Dermis microvascular lymphatic vessel endothelial cell (primary cell): ENCODE results near the gene B4GALNT2. TPM values are rescaled to one million over a fixed set of nuclear protein-coding genes. Genes with fewer than 3 reads are reported as not detected.
A peak's percentile ranks its signal among the peaks of the same experiment; 100 is the strongest.
"Not testable (repeated sequence)": the region's sequence is repeated elsewhere in the genome, so short reads cannot be mapped to it uniquely, and the experiment has no call there.

Experiments
- DNase-seq, 2 donors: peaks; one replicate each; pipeline versions ENCODE4 v3.0.0 to v3.0.0-alpha.2; 2010; ENCODE audit warnings: low read depth in 2 of 2
- total RNA-seq: library from RNA; depleted of rRNA; stranded (reverse); fragments of >200 nt; gene quantifications from 2 replicates; pipeline ENCODE4 v1.2.1, GENCODE V29; 2014

Gene B4GALNT2
- total RNA-seq, 1 donor from 2014 or later = not detected

GRCh38 chr17:49180998-49181635 is 48.5 kb downstream of the B4GALNT2 start:
- DNase-seq = no peak

- no peak for DNase-seq
Observed at GRCh38 chr17:49183341-49183740, 50.8 kb downstream of the B4GALNT2 start.

GRCh38 chr17:49183801-49184200 is 51.2 kb downstream of the B4GALNT2 start:
- DNase-seq = no peak

- DNase-seq = not testable (repeated sequence)
Observed at GRCh38 chr17:49184522-49184921, 52.0 kb downstream of the B4GALNT2 start.

- DNase-seq = not testable (repeated sequence)
Observed at GRCh38 chr17:49185381-49185780, 52.8 kb downstream of the B4GALNT2 start.

GRCh38 chr17:49187301-49187700 is 54.7 kb downstream of the B4GALNT2 start:
- DNase-seq = no peak

GRCh38 chr17:49190932-49191331 is 58.4 kb downstream of the B4GALNT2 start:
- no peak for DNase-seq

- no peak for DNase-seq
Observed at GRCh38 chr17:49191409-49191916, 58.9 kb downstream of the B4GALNT2 start.

GRCh38 chr17:49191917-49192741 is 59.6 kb downstream of the B4GALNT2 start:
- peak; percentile 79 to 83 for DNase-seq

- DNase-seq = peak in 1 of 2 donors; percentile 63
Observed at GRCh38 chr17:49193513-49194296, 61.1 kb downstream of the B4GALNT2 start.

GRCh38 chr17:49194297-49194607 is 61.7 kb downstream of the B4GALNT2 start:
- no peak for DNase-seq

GRCh38 chr17:49195751-49196150 is 63.2 kb downstream of the B4GALNT2 start:
- no peak for DNase-seq

- DNase-seq = no peak
Observed at GRCh38 chr17:49196520-49196919, 64.0 kb downstream of the B4GALNT2 start.

GRCh38 chr17:49197346-49197998 is 64.9 kb downstream of the B4GALNT2 start:
- no peak for DNase-seq

GRCh38 chr17:49198211-49198610 is 65.6 kb downstream of the B4GALNT2 start:
- no peak for DNase-seq

GRCh38 chr17:49200423-49201083 is 68.0 kb downstream of the B4GALNT2 start:
- DNase-seq = no peak

- DNase-seq = peak in 1 of 2 donors; percentile 53
Observed at GRCh38 chr17:49201481-49201927, 68.9 kb downstream of the B4GALNT2 start.

GRCh38 chr17:49203796-49204195 is 71.2 kb downstream of the B4GALNT2 start:
- DNase-seq = no peak

GRCh38 chr17:49204516-49204915 is 71.9 kb downstream of the B4GALNT2 start:
- DNase-seq = no peak

GRCh38 chr17:49209061-49209571 is 76.5 kb downstream of the B4GALNT2 start:
- no peak for DNase-seq
